Measurements from ENCODE around the gene CCDC158.

Gene CCDC158

GRCh38 chr4:76420762-76421581 is at the start of gene CCDC158:
CCDC158 (minus strand) TSS chr4:76421141; CDS start chr4:76403207, 17,934 bp downstream.
- DNase-seq (ENCODE audit: low read depth): no peak
- peak within 1 kb of the TSS; percentile 50 for H3K4me3 ChIP-seq (ENCODE audit: low read depth, low read length)
- TF ChIP-seq, protein P1, sequence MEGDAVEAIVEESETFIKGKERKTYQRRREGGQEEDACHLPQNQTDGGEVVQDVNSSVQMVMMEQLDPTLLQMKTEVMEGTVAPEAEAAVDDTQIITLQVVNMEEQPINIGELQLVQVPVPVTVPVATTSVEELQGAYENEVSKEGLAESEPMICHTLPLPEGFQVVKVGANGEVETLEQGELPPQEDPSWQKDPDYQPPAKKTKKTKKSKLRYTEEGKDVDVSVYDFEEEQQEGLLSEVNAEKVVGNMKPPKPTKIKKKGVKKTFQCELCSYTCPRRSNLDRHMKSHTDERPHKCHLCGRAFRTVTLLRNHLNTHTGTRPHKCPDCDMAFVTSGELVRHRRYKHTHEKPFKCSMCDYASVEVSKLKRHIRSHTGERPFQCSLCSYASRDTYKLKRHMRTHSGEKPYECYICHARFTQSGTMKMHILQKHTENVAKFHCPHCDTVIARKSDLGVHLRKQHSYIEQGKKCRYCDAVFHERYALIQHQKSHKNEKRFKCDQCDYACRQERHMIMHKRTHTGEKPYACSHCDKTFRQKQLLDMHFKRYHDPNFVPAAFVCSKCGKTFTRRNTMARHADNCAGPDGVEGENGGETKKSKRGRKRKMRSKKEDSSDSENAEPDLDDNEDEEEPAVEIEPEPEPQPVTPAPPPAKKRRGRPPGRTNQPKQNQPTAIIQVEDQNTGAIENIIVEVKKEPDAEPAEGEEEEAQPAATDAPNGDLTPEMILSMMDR (conservative IDR thresholded peaks at IDR 0.05; ENCODE audit: low read depth, low read length): no peak

GRCh38 chr4:76470532-76470931 is 49.6 kb upstream of the CCDC158 start:
- no peak overlapping the region for H3K4me3 ChIP-seq (ENCODE audit: low read depth, low read length)
- TF ChIP-seq, protein P1 (conservative IDR thresholded peaks at IDR 0.05; ENCODE audit: low read depth, low read length): no peak
- no peak for DNase-seq (ENCODE audit: low read depth)

- TF ChIP-seq, protein P1 (conservative IDR thresholded peaks at IDR 0.05; ENCODE audit: low read depth, low read length): no peak
- H3K4me3 ChIP-seq (ENCODE audit: low read depth, low read length): no peak overlapping the region
- no peak for DNase-seq (ENCODE audit: low read depth)
Measured at GRCh38 chr4:76470064-76470463, 49.1 kb upstream of the CCDC158 start.

DNA sequence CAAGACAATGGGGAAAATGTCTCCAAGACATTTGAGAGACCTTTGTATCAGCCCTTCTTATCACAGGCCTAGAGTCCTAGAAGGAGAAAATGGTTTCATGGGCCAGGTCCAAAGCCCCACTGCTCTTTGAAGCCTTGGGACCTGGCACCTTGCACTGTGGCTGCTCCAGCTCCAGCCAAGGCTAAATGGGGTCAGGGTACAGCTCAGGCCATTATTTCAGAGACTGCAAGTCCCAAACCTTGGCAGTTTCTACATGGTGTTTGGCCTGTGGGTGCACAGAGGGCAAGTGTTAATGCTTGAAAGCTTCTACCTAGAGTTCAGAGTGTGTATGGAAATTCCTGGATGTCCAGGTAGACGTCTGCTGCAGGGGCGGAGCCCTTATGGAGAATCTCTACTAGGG is 42.6 kb upstream of the CCDC158 start:
- TF ChIP-seq, protein P1 (conservative IDR thresholded peaks at IDR 0.05; ENCODE audit: low read depth, low read length): no peak
- H3K4me3 ChIP-seq (ENCODE audit: low read depth, low read length): no peak overlapping the region
- no peak for DNase-seq (ENCODE audit: low read depth)

DNA sequence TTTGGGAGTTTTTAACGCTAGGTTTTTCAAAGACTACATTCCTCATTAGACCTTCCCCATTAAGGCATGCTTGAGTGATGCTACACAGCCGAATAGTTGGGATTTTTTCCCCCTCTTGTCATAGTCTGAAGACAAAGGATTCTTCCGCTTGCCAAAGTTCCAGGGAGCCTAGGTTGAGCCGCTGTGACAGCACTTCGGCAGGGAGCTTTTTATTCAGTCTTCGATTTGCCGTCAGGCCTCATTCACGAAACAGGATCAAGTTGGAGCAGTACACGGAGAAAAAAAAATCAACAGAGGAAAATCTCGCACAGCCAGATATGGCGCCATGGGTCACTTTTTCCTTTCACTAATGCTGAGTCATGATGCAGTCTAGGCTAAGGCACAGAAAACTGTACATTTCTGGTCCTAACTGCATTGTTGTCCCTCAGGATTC is 38.4 kb upstream of the CCDC158 start:
- H3K4me3 ChIP-seq (ENCODE audit: low read depth, low read length): no peak overlapping the region
- DNase-seq (ENCODE audit: low read depth): peak; percentile 76
- TF ChIP-seq, protein P1 (conservative IDR thresholded peaks at IDR 0.05; ENCODE audit: low read depth, low read length): no peak

DNA sequence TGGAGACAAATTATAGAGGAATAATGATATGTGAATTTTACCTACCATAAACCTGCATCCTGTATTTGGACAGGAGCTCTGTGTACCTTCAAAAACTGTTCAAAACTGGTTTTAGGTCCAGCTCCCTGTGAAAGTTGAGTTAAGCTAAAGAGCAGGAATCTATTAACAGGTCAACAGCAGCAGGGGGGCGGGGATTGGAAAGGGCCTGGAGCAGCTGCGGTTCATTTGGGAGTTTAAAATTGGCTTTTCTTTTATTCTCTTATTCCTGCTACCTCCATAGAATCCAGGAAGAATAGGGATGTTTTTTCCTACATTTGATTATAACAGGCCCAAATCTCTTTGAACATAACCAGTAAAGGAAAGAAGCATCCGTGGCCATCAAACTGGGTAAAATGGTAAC is 37.9 kb upstream of the CCDC158 start:
- DNase-seq (ENCODE audit: low read depth): no peak
- TF ChIP-seq, protein P1 (conservative IDR thresholded peaks at IDR 0.05; ENCODE audit: low read depth, low read length): no peak
- H3K4me3 ChIP-seq (ENCODE audit: low read depth, low read length): no peak overlapping the region

- TF ChIP-seq, protein P1 (conservative IDR thresholded peaks at IDR 0.05; ENCODE audit: low read depth, low read length): no peak
- H3K4me3 ChIP-seq (ENCODE audit: low read depth, low read length): no peak overlapping the region
- DNase-seq (ENCODE audit: low read depth): peak; percentile 17
Measured at GRCh38 chr4:76458297-76458696, 37.4 kb upstream of the CCDC158 start.

All from choroid plexus epithelial cell (primary cell).